Omental fat pad (tissue), 4 donors: ENCODE results near the gene MLPH. TPM values are rescaled to one million over a fixed set of nuclear protein-coding genes. Genes with fewer than 3 reads are reported as not detected.

ENCODE experiments used
- ATAC-seq: fragments of 150-250 bp; one replicate; pipeline ENCODE4 v1.9.1; 2016; ENCODE audit warnings: mild to moderate bottlenecking, moderate library complexity; ENCODE audit not compliant: low FRiP score
- DNase-seq: peaks from one replicate; pipeline ENCODE4 v3.0.0-alpha.2; 2019; ENCODE audit warnings: low spot score
- total RNA-seq, 4 donors: library from RNA; depleted of rRNA; stranded (reverse); fragments of >200 nt; gene quantifications; one replicate each; pipeline ENCODE4 v1.1.0, GENCODE V29; 2016
- TF ChIP-seq, protein P1 (sequence below), 3 donors: fragments of 450-650 bp; IDR thresholded peaks; one replicate each; pipeline ENCODE4 v1.5.1; 2016 to 2017; ENCODE audit warnings: antibody characterized with exemption in 3 of 3, mild to moderate bottlenecking in 3 of 3, moderate library complexity in 2 of 3

Gene MLPH
- total RNA-seq, 4 donors from 2014 or later = 3.8 to 23.6 (median 6.4) TPM

DNA sequence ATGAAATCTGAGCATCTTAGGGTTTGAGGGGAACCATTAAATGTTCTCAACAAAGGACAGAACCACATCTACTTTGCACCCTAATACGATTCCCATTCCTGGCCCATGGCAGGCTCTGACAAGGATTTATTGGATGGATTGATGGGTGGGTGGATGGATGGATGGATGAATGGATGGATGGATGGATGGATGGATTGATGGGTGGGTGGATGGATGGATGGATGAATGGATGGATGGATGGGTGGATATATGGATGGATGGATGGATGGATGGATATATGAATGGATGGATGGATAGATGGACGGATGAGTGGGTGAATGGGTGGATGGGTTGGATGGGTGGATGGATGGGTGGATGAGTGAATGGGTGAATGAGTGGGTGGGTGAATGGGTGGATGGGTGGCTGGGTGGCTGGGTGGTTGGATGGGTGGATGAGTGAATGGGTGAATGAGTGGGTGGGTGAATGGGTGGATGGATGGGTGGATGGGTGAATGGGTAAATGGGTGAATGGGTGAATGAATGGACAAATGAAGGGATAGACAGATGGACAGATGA, 29.6 kb upstream of the MLPH start:
- no peak for DNase-seq
- ATAC-seq = no peak
- TF ChIP-seq, protein P1, sequence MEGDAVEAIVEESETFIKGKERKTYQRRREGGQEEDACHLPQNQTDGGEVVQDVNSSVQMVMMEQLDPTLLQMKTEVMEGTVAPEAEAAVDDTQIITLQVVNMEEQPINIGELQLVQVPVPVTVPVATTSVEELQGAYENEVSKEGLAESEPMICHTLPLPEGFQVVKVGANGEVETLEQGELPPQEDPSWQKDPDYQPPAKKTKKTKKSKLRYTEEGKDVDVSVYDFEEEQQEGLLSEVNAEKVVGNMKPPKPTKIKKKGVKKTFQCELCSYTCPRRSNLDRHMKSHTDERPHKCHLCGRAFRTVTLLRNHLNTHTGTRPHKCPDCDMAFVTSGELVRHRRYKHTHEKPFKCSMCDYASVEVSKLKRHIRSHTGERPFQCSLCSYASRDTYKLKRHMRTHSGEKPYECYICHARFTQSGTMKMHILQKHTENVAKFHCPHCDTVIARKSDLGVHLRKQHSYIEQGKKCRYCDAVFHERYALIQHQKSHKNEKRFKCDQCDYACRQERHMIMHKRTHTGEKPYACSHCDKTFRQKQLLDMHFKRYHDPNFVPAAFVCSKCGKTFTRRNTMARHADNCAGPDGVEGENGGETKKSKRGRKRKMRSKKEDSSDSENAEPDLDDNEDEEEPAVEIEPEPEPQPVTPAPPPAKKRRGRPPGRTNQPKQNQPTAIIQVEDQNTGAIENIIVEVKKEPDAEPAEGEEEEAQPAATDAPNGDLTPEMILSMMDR (IDR thresholded peaks at IDR 0.05) = no peak

GRCh38 chr2:237458519-237458918, 28.5 kb upstream of the MLPH start:
- ATAC-seq (no peak), DNase-seq (no peak)
- TF ChIP-seq, protein P1 (IDR thresholded peaks at IDR 0.05) = no peak

DNA sequence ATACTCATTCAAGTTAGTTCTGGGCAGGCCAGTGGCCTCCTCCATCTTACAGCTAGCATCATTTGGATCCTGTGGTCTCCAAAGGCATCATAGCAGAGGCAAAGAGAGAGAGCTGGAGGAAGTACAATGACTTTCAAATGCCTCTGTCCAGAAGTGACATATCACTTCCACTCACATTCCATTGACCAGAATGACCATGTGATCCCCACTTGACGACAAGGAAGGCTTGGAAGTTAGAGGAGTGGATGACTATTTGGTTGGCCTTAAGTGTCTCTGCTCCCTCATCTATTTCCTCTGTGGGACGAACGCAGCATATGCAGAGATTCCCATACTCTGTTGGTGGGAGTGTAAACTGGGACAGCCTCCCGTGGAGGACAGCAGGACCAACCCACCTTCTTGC, 27.8 kb upstream of the MLPH start:
- DNase-seq (no peak), ATAC-seq (no peak)
- TF ChIP-seq, protein P1 (IDR thresholded peaks at IDR 0.05) = no peak

GRCh38 chr2:237459741-237460174, 27.3 kb upstream of the MLPH start:
- ATAC-seq (peak; percentile 54), DNase-seq (no peak)
- TF ChIP-seq, protein P1 (IDR thresholded peaks at IDR 0.05) = no peak

DNA sequence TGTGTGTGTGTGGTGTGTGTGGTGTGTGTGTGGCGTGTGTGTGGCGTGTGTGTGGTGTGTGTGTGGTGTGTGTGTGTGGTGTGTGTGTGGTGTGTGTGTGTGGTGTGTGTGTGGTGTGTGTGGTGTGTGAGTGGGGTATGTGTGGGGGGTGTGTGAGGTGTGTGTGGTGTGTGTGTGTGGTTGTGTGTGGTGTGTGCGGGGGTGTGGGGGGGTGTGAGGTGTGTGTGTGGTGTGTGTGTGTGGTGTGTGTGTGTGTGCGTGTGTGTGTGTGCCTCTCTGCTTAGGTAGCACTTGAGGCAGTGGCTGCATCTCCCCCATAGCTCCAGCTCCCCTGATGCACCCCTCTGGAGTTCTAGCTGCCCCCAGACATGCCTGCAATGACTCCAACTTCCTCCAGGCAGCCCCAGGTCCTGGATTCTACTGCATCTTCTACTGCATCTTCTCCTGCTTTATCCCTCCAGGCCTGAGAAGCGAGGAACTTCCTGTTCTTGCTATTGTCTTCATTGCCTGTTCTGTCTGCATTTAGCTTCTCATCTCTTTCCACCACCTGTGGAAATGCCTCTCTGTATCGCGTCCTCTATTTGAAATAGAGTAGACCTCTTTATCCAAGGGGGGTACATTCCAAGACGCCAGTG, 22.2 kb upstream of the MLPH start:
- TF ChIP-seq, protein P1 (IDR thresholded peaks at IDR 0.05) = no peak
- no peak for DNase-seq
- no peak for ATAC-seq

GRCh38 chr2:237465515-237466148, 21.4 kb upstream of the MLPH start:
- ATAC-seq = no peak
- no peak for DNase-seq
- TF ChIP-seq, protein P1 (IDR thresholded peaks at IDR 0.05) = no peak

DNA sequence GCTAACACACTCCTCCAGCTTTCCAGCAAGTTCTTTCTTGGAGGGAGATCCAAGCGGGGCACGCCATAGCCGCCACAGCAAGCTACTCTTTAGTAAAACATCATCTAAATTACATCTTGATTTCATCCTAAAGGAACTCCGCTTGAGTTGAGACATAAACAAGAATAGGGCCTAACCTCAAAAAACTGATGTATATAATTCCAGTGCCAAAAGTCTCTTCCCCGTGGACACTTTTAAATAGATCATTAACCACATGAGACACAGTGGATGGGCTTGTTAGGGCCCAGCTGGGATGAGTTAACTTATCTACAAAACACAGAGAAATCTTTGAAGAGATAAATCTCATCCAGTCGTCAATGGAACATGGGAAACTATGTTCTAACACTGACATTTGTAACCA, 20.8 kb upstream of the MLPH start:
- TF ChIP-seq, protein P1 (IDR thresholded peaks at IDR 0.05) = no peak
- no peak for DNase-seq
- ATAC-seq = no peak
